A549 (cell line): ENCODE data around the gene LRRC4C.

ENCODE experiments used
- CTCF ChIP-seq: fragments of >200 bp; sonication (Bioruptor Twin); formaldehyde crosslinking; IDR thresholded peaks from 3 replicates; pipeline ENCODE4 v1.5.1; 2016
- ESRRA ChIP-seq: fragments of 150-350 bp; IDR thresholded peaks from 2 replicates; pipeline ENCODE4 v1.6.1; 2014; ENCODE audit warnings: mild to moderate bottlenecking, low read length, borderline replicate concordance
- MAFK ChIP-seq: fragments of 450-650 bp; IDR thresholded peaks from 2 replicates; pipeline ENCODE4 v1.6.1; 2014; ENCODE audit not compliant: partially characterized antibody
- POLR2AphosphoS2 ChIP-seq: conservative IDR thresholded peaks from 2 replicates; pipeline ENCODE4 v1.6.1; 2012; ENCODE audit warnings: low read length, improper control_type of control experiment, inconsistent platforms
- RAD21 ChIP-seq, 2 experiments: fragments of >200 bp in 1 of 2; sonication (Bioruptor Twin) in 1 of 2; formaldehyde crosslinking in 1 of 2; IDR thresholded peaks in 1 of 2; conservative IDR thresholded peaks in 1 of 2; 2 replicates in 1 of 2; 3 replicates in 1 of 2; pipeline ENCODE4 v1.6.1; 2012 to 2018; ENCODE audit warnings: inconsistent platforms in 1 of 2
- SMC3 ChIP-seq: fragments of >200 bp; sonication (Bioruptor Twin); formaldehyde crosslinking; IDR thresholded peaks from 3 replicates; pipeline ENCODE4 v1.6.1; 2018; ENCODE audit warnings: inconsistent platforms

GRCh38 chr11:41177791-41178190 is 281.7 kb downstream of the LRRC4C start:
- TF ChIP-seq CTCF (no peak), POLR2AphosphoS2 (no peak), SMC3 (no peak), ESRRA (no peak), RAD21 (conservative IDR thresholded peaks at IDR 0.05 in 1 of 2, IDR thresholded peaks at IDR 0.05 in 1 of 2) (no peak), MAFK (no peak)
